ENCODE measurements around the gene WDR1. TPM values are rescaled to one million over a fixed set of nuclear protein-coding genes. Genes with fewer than 3 reads are reported as not detected.

WDR1 gene
- total RNA-seq, 1 donor from 2014 or later, result 157 TPM

DNA sequence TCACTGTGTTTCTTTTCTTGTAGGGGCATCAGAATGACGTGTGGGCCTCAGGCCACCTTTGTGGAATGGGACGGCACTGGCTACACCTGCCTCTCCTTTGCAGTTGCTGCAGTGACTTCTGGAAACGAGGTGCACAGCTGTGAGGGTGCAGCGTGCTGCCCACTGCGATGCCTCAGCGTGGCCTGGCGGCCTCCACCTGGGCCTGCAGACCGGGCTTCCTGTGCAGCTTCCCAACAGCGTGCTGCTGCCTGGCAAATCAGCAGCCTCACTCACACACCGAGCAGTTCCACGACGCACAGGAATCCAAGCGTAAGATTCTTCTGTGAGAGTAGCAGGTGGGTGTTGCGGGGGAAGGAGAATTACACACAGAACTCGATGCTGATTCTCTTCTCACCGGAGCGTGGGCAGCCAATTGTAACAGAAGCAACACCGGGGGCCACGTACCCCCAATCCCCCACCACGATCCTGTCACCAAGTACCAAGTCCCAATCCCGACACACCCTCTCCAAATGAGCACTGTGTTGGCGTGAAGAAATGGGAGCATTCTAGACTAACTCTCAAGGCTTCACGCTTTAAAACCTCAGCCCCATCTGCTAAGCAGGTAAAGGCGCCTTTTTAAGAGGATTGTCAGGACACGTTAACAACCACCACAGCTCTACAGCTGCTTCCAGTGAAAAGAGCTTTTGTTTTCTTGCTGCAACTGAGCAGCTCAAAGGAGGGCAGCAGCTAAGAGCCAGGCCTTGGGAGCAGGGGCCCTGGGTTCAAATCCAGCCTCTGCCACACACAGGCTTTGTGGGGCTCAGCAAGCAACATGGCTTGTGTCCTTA, 16.9 kb downstream of the WDR1 start:
- no peaks in the 10 kb centered on the region for H3K27me3 ChIP-seq (ENCODE audit: low read depth)
- H3K4me1 ChIP-seq, result peaks cover 94% of the 10 kb centered on the region
- no peak for DNase-seq
- intact Hi-C loops (cut with micrococcal nuclease), result no loop called here
- H3K36me3 ChIP-seq, result peaks cover 61% of the 10 kb centered on the region
- no peaks in the 10 kb centered on the region for H3K9me3 ChIP-seq (replicated peaks)
- H3K4me3 ChIP-seq, result no peak overlapping the region
- TF ChIP-seq, protein P1, sequence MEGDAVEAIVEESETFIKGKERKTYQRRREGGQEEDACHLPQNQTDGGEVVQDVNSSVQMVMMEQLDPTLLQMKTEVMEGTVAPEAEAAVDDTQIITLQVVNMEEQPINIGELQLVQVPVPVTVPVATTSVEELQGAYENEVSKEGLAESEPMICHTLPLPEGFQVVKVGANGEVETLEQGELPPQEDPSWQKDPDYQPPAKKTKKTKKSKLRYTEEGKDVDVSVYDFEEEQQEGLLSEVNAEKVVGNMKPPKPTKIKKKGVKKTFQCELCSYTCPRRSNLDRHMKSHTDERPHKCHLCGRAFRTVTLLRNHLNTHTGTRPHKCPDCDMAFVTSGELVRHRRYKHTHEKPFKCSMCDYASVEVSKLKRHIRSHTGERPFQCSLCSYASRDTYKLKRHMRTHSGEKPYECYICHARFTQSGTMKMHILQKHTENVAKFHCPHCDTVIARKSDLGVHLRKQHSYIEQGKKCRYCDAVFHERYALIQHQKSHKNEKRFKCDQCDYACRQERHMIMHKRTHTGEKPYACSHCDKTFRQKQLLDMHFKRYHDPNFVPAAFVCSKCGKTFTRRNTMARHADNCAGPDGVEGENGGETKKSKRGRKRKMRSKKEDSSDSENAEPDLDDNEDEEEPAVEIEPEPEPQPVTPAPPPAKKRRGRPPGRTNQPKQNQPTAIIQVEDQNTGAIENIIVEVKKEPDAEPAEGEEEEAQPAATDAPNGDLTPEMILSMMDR (IDR thresholded peaks at IDR 0.05; ENCODE audit: borderline replicate concordance), result no peak
- H3K27ac ChIP-seq (replicated peaks), result peak overlapping the region; percentile 81

- H3K36me3 ChIP-seq, result peaks cover 61% of the 10 kb centered on the region
- no peak overlapping the region for H3K27ac ChIP-seq (replicated peaks)
- intact Hi-C loops (cut with micrococcal nuclease), result no loop called here
- no peaks in the 10 kb centered on the region for H3K9me3 ChIP-seq (replicated peaks)
- H3K4me3 ChIP-seq, result no peak overlapping the region
- no peaks in the 10 kb centered on the region for H3K27me3 ChIP-seq (ENCODE audit: low read depth)
- TF ChIP-seq, protein P1 (IDR thresholded peaks at IDR 0.05; ENCODE audit: borderline replicate concordance), result no peak
- H3K4me1 ChIP-seq, result peaks cover 94% of the 10 kb centered on the region
- DNase-seq, result no peak
Measured at GRCh38 chr4:10098780-10099160, 17.8 kb downstream of the WDR1 start.

DNA sequence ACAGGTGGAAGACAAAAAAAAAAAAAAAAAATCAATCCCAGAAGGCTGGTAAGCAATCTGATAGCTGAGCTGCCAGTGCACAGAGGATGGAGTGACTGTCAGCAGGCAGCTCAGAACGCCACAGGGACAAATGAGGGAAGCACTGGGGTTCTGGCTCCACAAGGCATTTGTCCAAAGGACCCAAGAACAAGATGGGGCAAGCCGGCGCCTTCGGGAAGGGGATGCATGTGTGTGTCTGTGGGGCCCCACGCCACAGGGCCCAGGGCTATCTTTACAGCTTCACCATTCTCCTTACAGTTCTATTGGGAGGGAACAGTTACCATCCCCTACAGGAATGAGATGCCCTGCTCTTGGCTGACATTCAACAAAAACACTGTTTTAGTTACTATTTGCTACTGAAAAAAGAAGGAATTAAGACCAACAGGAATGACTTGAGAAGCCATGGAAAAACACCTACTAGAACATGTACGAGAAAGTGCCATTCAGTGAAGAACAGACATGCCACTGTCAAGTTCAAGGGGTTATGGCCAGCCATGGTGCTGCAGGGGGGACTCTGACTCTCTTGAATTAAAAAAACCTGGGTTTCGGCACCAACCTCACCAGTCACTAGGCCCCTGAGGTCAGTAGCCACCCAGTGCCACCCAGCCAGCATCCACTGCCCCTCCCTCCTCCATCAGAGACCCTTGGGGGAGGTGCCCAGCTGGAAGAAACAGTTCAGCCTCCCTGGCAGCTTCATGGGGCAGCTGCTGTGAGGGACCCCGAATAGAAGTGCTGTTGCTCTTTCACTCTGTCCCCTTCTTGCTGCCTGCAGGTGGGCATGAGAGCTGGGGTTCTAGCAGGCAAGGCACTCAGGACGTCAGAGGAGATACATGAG, 18.5 kb downstream of the WDR1 start:
- Histone ChIP-seq H3K27ac (replicated peaks) (peak overlapping the region; percentile 83), H3K27me3 (ENCODE audit: low read depth) (no peaks in the 10 kb centered on the region), H3K9me3 (replicated peaks) (no peaks in the 10 kb centered on the region), H3K36me3 (peaks cover 61% of the 10 kb centered on the region), H3K4me1 (peaks cover 94% of the 10 kb centered on the region), H3K4me3 (no peak overlapping the region)
- intact Hi-C loops (cut with micrococcal nuclease), result no loop called here
- DNase-seq, result no peak
- TF ChIP-seq, protein P1 (IDR thresholded peaks at IDR 0.05; ENCODE audit: borderline replicate concordance), result no peak

DNA sequence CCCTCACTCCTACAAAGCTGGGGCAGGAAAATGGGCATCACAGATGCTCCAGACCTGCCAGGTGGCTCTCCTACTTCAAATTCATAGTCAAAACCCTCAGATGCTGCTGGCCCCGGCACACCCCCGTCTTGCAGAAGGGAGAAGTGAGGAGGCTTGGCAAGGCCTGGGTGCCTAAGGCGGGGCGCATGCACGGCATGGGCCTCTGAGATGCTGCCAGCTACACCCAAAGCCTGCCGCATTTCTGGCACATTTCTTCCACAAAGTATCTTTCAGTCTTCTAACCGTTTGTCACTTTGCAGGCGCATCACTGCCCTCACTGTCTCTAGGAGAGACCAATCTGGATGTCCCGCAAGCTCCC, 19.6 kb downstream of the WDR1 start:
- TF ChIP-seq, protein P1 (IDR thresholded peaks at IDR 0.05; ENCODE audit: borderline replicate concordance), result no peak
- no peak for DNase-seq
- Histone ChIP-seq H3K27ac (replicated peaks) (peak overlapping the region; percentile 83), H3K27me3 (ENCODE audit: low read depth) (no peaks in the 10 kb centered on the region), H3K4me1 (peaks cover 95% of the 10 kb centered on the region), H3K9me3 (replicated peaks) (no peaks in the 10 kb centered on the region), H3K36me3 (peaks cover 55% of the 10 kb centered on the region), H3K4me3 (no peak overlapping the region)
- intact Hi-C loops (cut with micrococcal nuclease), result no loop called here

DNA sequence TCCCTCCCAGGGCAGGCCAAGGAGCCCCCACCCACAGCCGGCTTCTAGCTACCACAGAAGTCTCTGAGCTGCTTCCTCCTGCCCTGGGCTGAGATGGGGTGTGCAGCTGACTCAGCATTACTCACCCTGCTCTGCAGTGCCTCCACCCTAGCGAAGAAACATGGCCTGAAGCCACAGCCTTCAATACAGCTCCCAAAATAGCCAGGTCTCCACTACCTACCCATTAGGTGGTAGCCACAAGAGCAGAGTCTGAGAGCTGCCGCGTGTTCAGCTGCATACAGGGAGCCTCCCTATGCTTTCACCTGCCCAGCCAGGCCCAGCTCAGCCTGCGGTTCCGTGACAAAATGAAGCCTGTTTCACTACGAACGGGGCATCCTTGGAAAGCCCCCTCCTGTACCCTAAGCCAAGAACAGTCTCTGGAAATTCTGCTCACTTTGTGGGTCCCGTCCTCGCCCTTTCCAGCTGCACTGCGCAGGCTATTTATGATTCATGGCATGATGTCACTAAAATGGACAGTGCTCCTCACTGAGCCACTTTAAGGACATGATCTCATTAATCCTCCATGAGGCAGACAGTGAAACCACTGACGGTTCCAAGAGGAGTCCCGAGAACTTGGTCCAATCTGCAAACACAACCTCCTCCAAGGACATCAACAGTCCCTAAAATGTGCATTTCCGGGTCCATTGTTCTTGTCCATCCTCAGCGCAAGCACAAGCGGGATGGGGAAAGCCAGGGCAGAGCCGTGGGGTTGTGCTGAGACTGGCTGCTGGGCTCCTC, 20.2 kb downstream of the WDR1 start:
- peak; percentile 64 for DNase-seq
- Histone ChIP-seq H3K27me3 (ENCODE audit: low read depth) (no peaks in the 10 kb centered on the region), H3K36me3 (peaks cover 55% of the 10 kb centered on the region), H3K4me3 (peak overlapping the region; percentile 11), H3K27ac (replicated peaks) (peak overlapping the region; percentile 83), H3K9me3 (replicated peaks) (no peaks in the 10 kb centered on the region), H3K4me1 (peaks cover 95% of the 10 kb centered on the region)
- TF ChIP-seq, protein P1 (IDR thresholded peaks at IDR 0.05; ENCODE audit: borderline replicate concordance), result no peak
- intact Hi-C loops (cut with micrococcal nuclease), result no loop called here
